CD4-positive, alpha-beta memory T cell (primary cell): ENCODE results near the gene UNCX. TPM values are rescaled to one million over a fixed set of nuclear protein-coding genes. Genes with fewer than 3 reads are reported as not detected.

Experiments used
- CTCF ChIA-PET: fragments of 350-600 bp; sonication (Branson Sonifier 250); formaldehyde crosslinking; loops from one replicate; lab custom pipeline; 2021; ENCODE audit warnings: inconsistent platforms; ENCODE audit not compliant: partially characterized antibody; lab: Charles Lee
- POLR2A ChIA-PET: fragments of 350-600 bp; sonication (Branson Sonifier 250); formaldehyde crosslinking; loops from one replicate; lab custom pipeline; 2021; ENCODE audit not compliant: partially characterized antibody; lab: Charles Lee
- DNase-seq, 5 donors: peaks; one replicate each; pipeline versions ENCODE4 v3.0.0 to v3.0.0-alpha.2; 2020 to 2022; ENCODE audit warnings: mixed read lengths in 1 of 5
- H3K27ac ChIP-seq: one replicate; pipeline ENCODE4 v1.7.0; 2013; ENCODE audit warnings: low read depth, low read length
- H3K27me3 ChIP-seq: 2 replicates; pipeline ENCODE4 v1.7.0; 2013; ENCODE audit warnings: mild to moderate bottlenecking, low read length, moderate library complexity; ENCODE audit not compliant: insufficient read depth
- H3K36me3 ChIP-seq: 2 replicates; pipeline ENCODE4 v1.7.0; 2013; ENCODE audit warnings: mild to moderate bottlenecking, low read length, moderate library complexity; ENCODE audit not compliant: insufficient read depth
- H3K4me1 ChIP-seq: 2 replicates; pipeline ENCODE4 v1.7.0; 2013; ENCODE audit warnings: mild to moderate bottlenecking, low read length, moderate library complexity; ENCODE audit not compliant: insufficient read depth
- H3K4me3 ChIP-seq, 2 donors: one replicate each; pipeline ENCODE4 v1.7.0; 2013; ENCODE audit warnings: low read length in 2 of 2, mild to moderate bottlenecking in 1 of 2
- H3K9me3 ChIP-seq, 2 donors: one replicate each; pipeline ENCODE4 v1.7.0; 2013; ENCODE audit warnings: low read length in 2 of 2, control low read depth in 1 of 2; ENCODE audit not compliant: control insufficient read depth in 1 of 2
- H3K27ac Mint-ChIP-seq, 7 donors: one replicate each; pipeline ENCODE4 v1.8.0; 2020 to 2021; ENCODE audit warnings: mixed read lengths in 7 of 7, mild to moderate bottlenecking in 6 of 7, inconsistent platforms in 3 of 7, moderate library complexity in 3 of 7
- H3K27me3 Mint-ChIP-seq, 2 donors: one replicate each; pipeline ENCODE4 v1.8.0; 2020 to 2021; ENCODE audit warnings: mixed read lengths in 2 of 2
- H3K36me3 Mint-ChIP-seq, 2 donors: one replicate each; pipeline ENCODE4 v1.8.0; 2020 to 2021; ENCODE audit warnings: mixed read lengths in 2 of 2, inconsistent platforms in 1 of 2, mild to moderate bottlenecking in 1 of 2
- H3K4me1 Mint-ChIP-seq, 4 donors: one replicate each; pipeline ENCODE4 v1.8.0; 2020 to 2021; ENCODE audit warnings: mixed read lengths in 4 of 4, mild to moderate bottlenecking in 1 of 4
- H3K4me3 Mint-ChIP-seq, 8 donors: one replicate each; pipeline ENCODE4 v1.8.0; 2020 to 2021; ENCODE audit warnings: mixed read lengths in 8 of 8, mild to moderate bottlenecking in 7 of 8, moderate library complexity in 6 of 8, inconsistent platforms in 3 of 8
- H3K9me3 Mint-ChIP-seq, 8 donors: one replicate each; pipeline ENCODE4 v1.8.0; 2020 to 2021; ENCODE audit warnings: mixed read lengths in 8 of 8, mild to moderate bottlenecking in 5 of 8, inconsistent platforms in 3 of 8, moderate library complexity in 1 of 8
- intact Hi-C: fragments of 100-400 bp; cut with micrococcal nuclease; formaldehyde crosslinking; loops from one replicate; pipeline ENCODE4 v1.15.1; 2023
- polyA plus RNA-seq, 2 donors: library from polyadenylated mRNA; unstranded; fragments of 300-500 nt; fragmentation: Illumina TruSeq; gene quantifications; one replicate each; pipeline ENCODE4 v1.2.3, GENCODE V29; 2021
- total RNA-seq, 2 experiments: library from RNA; stranded (reverse); gene quantifications; one replicate each; pipeline ENCODE4 v1.2.3, GENCODE V29; 2021

Gene UNCX
- total and polyA plus RNA-seq, 4 experiments from 2014 or later: not detected

DNA sequence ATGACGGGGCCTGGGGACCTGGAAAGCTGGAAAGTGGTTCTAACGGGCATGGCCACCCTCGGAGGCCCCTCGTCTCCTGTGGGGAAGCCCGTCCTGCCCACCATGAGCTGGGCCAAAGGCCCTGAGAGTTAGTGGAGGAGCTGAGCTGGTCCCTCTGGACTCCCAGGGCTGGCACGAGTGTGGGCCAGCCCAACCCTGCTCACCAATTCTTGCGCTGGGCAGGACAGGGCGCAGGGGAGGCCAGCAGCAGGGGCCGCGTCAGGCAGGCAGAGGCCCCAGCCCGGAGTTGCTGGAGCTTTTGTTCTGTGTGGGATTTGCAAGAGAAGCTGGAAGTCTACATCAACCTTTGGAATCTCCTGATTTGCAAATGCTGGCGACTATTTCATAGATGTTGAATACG lies 29.8 kb downstream of the UNCX start:
- Mint-ChIP-seq H3K36me3 (no peaks in the 10 kb centered on the region), H3K9me3 (peaks cover 0 to 2% (median 0%) of the 10 kb centered on the region in 8 donors), H3K4me3 (no peak overlapping the region), H3K27ac (no peak overlapping the region), H3K4me1 (no peaks in the 10 kb centered on the region), H3K27me3 (peaks cover 24 to 27% of the 10 kb centered on the region in 2 donors)
- intact Hi-C loops: no loop called here
- H3K4me3 ChIP-seq: no peak overlapping the region
- no peaks in the 10 kb centered on the region for H3K4me1 ChIP-seq
- no peak for DNase-seq
- ChIA-PET POLR2A (no interaction called here), CTCF (interaction anchor here (0.6 to 0.7 kb wide), 2 partner anchors 25 to 246 kb away, joined by 3 read pairs; no protein-coding TSS in a partner anchor)
- H3K9me3 ChIP-seq: no peaks in the 10 kb centered on the region
- no peaks in the 10 kb centered on the region for H3K27me3 ChIP-seq
- no peaks in the 10 kb centered on the region for H3K36me3 ChIP-seq
- no peak overlapping the region for H3K27ac ChIP-seq

DNA sequence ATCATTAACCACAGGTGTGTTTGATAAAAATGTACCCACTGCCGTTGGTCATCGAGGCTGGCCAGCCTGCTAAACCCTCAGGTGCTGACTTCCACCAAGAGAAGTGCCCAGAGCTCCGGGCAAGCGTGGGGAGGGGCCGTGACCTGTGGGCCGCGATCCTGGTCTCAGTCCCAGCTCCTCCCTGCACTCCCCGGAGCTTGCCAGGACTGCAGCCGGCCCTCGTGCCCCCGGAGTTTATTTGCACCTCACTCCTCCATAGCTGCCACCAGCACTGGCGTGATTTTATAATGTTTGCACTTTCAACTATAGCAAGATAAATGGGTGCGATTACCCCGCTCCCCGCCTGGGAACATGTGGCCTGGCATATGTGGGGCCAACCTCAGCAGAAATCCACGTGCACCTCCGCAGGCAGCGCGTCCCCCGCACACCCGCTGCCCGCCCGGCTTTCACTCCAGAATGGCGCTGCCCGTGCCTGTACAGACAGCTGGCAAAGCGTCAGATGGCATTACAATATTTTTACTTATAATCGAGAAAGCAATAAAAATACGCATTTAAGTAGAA lies 30.8 kb downstream of the UNCX start:
- Histone ChIP-seq H3K9me3 (no peaks in the 10 kb centered on the region), H3K4me1 (no peaks in the 10 kb centered on the region), H3K4me3 (no peak overlapping the region), H3K27me3 (no peaks in the 10 kb centered on the region), H3K27ac (no peak overlapping the region), H3K36me3 (no peaks in the 10 kb centered on the region)
- intact Hi-C loops: no loop called here
- no peaks in the 10 kb centered on the region for H3K4me1 Mint-ChIP-seq
- CTCF ChIA-PET: interaction anchor here (0.7 kb wide), 1 partner anchor 64 kb away, joined by 3 read pairs; no protein-coding TSS in a partner anchor
- no peak overlapping the region for H3K27ac Mint-ChIP-seq
- H3K9me3 Mint-ChIP-seq: peaks cover 0 to 2% (median 0%) of the 10 kb centered on the region in 8 donors
- POLR2A ChIA-PET: no interaction called here
- no peak for DNase-seq
- H3K27me3 Mint-ChIP-seq: peaks cover 22 to 24% of the 10 kb centered on the region in 2 donors
- no peaks in the 10 kb centered on the region for H3K36me3 Mint-ChIP-seq
- no peak overlapping the region for H3K4me3 Mint-ChIP-seq

DNA sequence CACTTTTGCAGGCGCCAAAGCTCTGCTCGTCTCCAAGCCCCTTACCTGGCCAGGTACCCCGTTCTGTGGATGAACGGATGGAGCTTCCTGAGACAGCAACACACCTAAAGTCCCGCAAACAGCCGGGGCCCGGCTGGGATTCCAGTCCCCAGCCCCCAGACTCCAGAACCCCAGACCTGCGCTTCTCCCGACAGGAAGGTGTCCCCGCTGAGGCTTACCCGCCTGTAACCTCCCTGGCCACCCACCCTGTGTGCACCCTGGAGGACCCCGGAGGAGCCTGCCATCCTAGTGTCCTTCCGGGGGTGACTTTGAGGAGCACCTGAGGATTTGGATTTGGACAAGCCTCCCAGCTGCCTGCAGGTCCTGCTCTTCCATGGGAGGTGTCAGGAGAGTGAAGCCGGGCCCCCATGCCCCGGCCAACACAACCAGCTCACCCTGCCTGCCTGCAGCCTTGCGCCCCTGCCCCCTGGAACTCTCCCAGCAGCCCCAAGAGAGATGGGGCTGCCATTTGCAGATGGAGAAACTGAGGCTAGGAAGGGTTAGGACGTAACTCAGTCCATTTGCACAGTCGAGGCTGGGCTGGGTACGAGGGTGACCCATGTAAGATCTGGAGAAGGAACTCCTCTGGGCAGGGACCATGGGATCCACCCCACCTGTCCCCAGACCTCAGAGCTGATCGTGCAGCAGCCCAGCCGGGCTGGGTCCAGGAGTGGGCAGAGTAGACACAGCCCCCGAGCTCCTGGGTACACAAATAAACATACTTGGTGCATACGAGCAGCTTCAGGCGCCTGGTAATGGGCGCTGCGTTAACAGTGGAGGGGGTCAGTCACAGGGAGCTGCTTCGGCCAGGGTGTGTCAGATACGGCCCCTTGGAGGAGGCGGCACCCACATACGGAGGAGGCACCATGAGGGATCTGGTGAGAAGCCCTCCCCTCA lies 31.9 kb downstream of the UNCX start:
- H3K4me3 ChIP-seq: no peak overlapping the region
- H3K9me3 ChIP-seq: no peaks in the 10 kb centered on the region
- Mint-ChIP-seq H3K9me3 (peaks cover 0 to 2% (median 0%) of the 10 kb centered on the region in 8 donors), H3K4me1 (no peaks in the 10 kb centered on the region), H3K4me3 (no peak overlapping the region), H3K36me3 (no peaks in the 10 kb centered on the region), H3K27ac (no peak overlapping the region), H3K27me3 (peaks cover 27 to 29% of the 10 kb centered on the region in 2 donors)
- no peak for DNase-seq
- no peaks in the 10 kb centered on the region for H3K27me3 ChIP-seq
- no peak overlapping the region for H3K27ac ChIP-seq
- ChIA-PET CTCF (no interaction called here), POLR2A (no interaction called here)
- intact Hi-C loops: no loop called here
- no peaks in the 10 kb centered on the region for H3K4me1 ChIP-seq
- H3K36me3 ChIP-seq: no peaks in the 10 kb centered on the region

DNA sequence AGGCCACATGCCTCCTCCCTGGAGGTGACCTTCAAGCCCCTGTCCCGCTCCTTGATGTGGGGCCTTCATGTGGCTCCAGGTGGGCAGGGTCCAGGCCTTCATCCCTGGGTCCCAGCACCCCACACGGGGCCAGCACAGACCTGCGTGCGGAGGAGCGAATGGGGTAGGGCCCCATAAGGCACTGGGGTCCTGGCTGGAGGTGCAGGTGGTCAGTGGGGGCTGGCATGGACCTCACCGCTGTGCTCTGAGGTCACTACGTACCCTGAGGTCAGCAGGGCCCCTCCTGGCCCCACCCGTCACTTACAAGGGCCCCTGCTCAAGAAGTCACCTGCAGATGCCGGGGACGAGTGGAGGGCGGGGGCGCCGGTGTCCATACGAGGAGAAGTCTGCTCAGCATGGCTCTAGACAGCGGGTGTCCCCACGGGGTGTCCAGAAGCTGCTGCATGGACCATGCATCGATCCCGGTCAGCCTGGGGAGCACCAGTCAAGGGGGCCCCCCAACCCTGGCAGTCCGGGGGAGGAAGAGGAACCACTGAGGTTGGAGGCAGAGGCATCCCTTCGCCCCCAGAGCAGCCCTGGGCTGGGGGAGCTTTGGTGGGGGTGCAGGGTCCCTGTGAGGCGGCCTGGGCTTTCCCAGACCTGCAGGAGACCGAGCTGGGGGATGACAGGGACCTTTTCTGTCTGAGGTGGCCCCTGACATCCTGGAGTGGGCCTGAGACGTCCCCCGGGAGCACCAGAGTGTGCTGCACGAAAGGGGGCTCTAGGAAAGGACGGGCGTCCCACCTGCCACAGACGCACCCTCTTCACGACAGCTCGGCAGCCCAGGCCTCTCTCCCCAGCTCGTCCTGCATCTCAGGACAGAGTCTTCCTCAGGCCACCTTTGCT lies 34.6 kb downstream of the UNCX start:
- ChIA-PET POLR2A (no interaction called here), CTCF (no interaction called here)
- no peak overlapping the region for H3K27ac Mint-ChIP-seq
- H3K9me3 Mint-ChIP-seq: peaks cover 0 to 2% (median 0%) of the 10 kb centered on the region in 8 donors
- Histone ChIP-seq H3K4me1 (no peaks in the 10 kb centered on the region), H3K4me3 (no peak overlapping the region), H3K9me3 (no peaks in the 10 kb centered on the region), H3K36me3 (no peaks in the 10 kb centered on the region), H3K27ac (no peak overlapping the region), H3K27me3 (no peaks in the 10 kb centered on the region)
- no peak overlapping the region for H3K4me3 Mint-ChIP-seq
- no peaks in the 10 kb centered on the region for H3K36me3 Mint-ChIP-seq
- DNase-seq: no peak
- intact Hi-C loops: no loop called here
- no peaks in the 10 kb centered on the region for H3K4me1 Mint-ChIP-seq
- H3K27me3 Mint-ChIP-seq: peaks cover 20 to 24% of the 10 kb centered on the region in 2 donors

DNA sequence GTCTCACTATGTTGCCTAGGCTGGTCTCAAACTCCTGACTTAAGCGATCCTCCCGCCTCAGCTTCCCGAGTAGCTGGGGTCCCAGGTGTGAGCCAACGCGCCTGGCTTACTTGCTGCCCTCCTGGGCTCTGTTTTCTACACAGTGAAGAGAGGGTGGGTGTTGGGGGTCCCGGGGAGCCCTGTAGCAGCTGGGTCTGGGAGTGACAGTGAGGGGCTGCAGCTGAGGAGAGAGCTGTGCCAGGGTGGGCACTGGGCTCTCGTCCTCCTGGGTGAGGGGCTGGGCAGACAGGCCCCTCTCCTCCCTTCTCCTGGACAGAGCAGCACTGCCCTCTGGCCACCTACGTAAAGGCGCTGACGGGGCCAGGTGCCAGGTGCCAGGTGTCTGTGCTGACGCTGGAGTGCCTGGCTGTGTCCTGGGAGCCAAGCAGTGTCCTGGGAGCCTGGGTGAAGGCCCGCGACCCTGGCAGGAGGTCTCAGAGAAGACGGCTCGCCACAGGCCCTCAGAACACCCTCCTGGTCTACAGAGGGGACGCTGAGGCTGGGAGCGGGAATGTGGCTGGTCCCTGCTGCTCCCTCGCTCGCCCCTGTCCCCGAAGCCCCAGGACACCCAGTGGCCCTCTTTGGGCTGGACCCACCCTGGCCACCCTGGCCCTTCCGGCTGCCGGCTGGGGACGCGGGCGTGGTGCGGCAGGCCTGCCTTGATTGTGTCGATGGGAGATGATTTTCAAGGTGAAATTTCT lies 35.6 kb downstream of the UNCX start:
- Mint-ChIP-seq H3K27me3 (peaks cover 20 to 22% of the 10 kb centered on the region in 2 donors), H3K4me3 (no peak overlapping the region), H3K9me3 (peaks cover 0 to 2% (median 0%) of the 10 kb centered on the region in 8 donors), H3K27ac (no peak overlapping the region), H3K36me3 (no peaks in the 10 kb centered on the region), H3K4me1 (no peaks in the 10 kb centered on the region)
- Histone ChIP-seq H3K9me3 (no peaks in the 10 kb centered on the region), H3K4me3 (no peak overlapping the region), H3K36me3 (no peaks in the 10 kb centered on the region), H3K4me1 (no peaks in the 10 kb centered on the region), H3K27ac (no peak overlapping the region), H3K27me3 (no peaks in the 10 kb centered on the region)
- intact Hi-C loops: no loop called here
- no peak for DNase-seq
- ChIA-PET CTCF (no interaction called here), POLR2A (no interaction called here)

DNA sequence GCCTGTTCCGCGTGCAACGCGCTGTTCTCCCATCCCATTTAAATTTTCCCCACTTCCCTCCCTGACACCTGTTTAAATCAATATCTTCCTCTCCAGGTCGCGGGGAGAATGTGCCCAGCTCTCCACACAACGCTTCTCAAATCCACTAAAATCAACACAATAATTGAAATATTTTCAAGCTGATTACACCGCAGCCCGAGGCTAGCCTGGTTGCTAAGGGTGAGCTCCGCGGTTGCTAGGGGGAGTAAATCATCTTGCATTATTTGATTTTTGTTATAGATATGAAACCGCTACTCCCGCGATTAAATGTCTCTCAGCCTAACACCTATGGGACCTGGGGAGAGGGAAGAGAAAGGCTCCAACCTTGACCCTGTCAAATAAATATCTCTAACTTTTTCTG lies 36.2 kb downstream of the UNCX start:
- no peaks in the 10 kb centered on the region for H3K9me3 ChIP-seq

More for the DNA sequence above, 36.2 kb downstream of the UNCX start:
- no peaks in the 10 kb centered on the region for H3K27me3 ChIP-seq
- ChIA-PET CTCF (no interaction called here), POLR2A (no interaction called here)
- no peak overlapping the region for H3K27ac ChIP-seq
- no peaks in the 10 kb centered on the region for H3K36me3 ChIP-seq
- intact Hi-C loops: no loop called here
- no peak overlapping the region for H3K4me3 ChIP-seq
- Mint-ChIP-seq H3K4me1 (no peaks in the 10 kb centered on the region), H3K27ac (no peak overlapping the region), H3K27me3 (peaks cover 16 to 18% of the 10 kb centered on the region in 2 donors), H3K4me3 (no peak overlapping the region), H3K9me3 (peaks cover 0 to 2% (median 0%) of the 10 kb centered on the region in 8 donors), H3K36me3 (no peaks in the 10 kb centered on the region)
- H3K4me1 ChIP-seq: no peaks in the 10 kb centered on the region
- no peak for DNase-seq
